VCaP (cell line): Measurements from ENCODE around the gene PAFAH1B2.

Experiments
- H3K27ac ChIP-seq: fragments of 450-650 bp; 2 replicates; pipeline ENCODE4 v1.5.1; 2017
- CTCF ChIP-seq: fragments of 450-650 bp; conservative IDR thresholded peaks from 2 replicates; pipeline ENCODE4 v1.5.1; 2017; ENCODE audit warnings: mild to moderate bottlenecking, moderate library complexity

The PAFAH1B2 gene

DNA sequence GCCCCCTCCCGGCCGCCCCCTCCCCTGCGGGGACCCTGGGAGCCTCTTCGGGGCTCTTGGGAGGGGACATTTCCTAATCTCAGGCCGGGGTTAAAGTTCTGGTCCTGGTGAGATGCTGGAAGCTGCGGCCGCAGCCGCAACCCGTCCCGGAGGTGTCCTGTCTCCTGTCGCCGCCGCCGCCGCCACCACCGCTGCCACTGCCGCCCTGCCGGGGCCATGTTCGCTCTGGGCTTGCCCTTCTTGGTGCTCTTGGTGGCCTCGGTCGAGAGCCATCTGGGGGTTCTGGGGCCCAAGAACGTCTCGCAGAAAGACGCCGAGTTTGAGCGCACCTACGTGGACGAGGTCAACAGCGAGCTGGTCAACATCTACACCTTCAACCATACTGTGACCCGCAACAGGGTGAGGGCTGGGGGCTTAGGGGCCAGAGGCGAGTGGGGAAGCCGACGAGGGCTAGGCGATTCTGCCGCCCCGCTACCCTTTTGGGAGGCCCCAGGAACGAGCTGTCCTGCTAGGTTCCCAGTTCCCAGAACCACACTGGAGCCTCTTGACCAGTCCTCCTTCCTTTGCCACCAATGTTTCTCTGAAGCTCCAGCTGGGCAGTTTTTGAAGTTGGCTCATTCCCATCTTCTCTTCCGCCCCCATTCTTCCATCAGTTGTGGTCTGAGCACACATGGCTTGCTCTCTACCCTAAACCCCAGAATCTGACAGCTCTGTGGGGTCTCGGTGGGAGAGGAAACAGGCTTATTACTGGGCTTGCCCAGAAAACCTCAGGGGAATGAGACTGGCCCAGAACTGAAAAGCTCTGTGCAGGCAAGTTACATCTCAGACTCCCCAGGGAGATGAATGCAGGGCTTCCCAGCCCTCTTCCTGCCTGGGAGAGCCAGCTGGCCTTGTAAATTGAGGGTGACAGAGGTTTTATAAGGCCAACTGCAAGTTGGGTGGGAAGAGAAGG is 35.2 kb downstream of the PAFAH1B2 start:
- no peak for TF ChIP-seq CTCF
- peak overlapping the region; percentile 87 for H3K27ac ChIP-seq

- H3K27ac ChIP-seq = peak overlapping the region; percentile 87
- TF ChIP-seq CTCF = no peak
These were observed 35.9 kb downstream of the PAFAH1B2 start for GRCh38 chr11:117180020-117180419.

- TF ChIP-seq CTCF = no peak; the same call in 1 of the 2 replicates
- peak overlapping the region; percentile 68; the same call in 1 of the 2 replicates for H3K27ac ChIP-seq
These were observed 36.8 kb downstream of the PAFAH1B2 start for GRCh38 chr11:117180661-117181585.

GRCh38 chr11:117181586-117182550 is 37.8 kb downstream of the PAFAH1B2 start:
- H3K27ac ChIP-seq = peak overlapping the region; percentile 68
- no peak; the same call in 1 of the 2 replicates for TF ChIP-seq CTCF

DNA sequence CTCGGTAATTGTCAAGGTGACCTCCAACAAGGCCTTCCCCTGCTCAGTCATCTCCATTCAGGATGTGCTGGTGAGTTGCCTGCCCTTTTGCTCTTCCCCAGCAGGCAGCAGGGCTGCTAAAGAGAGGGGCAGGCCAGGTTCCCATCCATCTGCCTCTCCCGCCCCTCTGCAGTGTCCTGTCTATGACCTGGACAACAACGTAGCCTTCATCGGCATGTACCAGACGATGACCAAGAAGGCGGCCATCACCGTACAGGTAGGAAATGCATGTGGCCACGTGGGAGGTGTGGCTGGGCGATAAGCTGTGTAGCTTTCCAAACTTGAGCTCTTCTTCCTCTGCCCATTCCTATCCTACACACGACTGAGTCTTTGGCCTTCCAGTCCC is 38.5 kb downstream of the PAFAH1B2 start:
- TF ChIP-seq CTCF = no peak
- H3K27ac ChIP-seq = peak overlapping the region; percentile 68

DNA sequence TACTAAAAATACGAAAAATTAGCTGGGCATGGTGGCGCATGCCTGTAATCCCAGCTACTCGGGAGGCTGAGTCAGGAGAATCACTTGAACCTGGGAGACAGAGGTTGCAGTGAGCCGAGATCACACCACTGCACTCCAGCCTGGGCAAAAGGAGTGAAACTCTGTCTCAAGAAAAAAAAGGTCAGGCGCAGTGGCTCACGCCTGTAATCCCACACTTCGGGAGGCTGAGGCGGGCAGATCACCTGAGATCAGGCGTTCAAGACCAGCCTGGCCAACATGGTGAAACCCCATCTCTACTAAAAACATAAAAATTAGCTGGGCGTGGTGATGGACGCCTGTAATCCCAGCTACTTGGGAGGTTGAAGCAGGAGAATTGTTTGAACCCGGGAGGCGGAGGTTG is 39.1 kb downstream of the PAFAH1B2 start:
- peak overlapping the region; percentile 68 for H3K27ac ChIP-seq

DNA sequence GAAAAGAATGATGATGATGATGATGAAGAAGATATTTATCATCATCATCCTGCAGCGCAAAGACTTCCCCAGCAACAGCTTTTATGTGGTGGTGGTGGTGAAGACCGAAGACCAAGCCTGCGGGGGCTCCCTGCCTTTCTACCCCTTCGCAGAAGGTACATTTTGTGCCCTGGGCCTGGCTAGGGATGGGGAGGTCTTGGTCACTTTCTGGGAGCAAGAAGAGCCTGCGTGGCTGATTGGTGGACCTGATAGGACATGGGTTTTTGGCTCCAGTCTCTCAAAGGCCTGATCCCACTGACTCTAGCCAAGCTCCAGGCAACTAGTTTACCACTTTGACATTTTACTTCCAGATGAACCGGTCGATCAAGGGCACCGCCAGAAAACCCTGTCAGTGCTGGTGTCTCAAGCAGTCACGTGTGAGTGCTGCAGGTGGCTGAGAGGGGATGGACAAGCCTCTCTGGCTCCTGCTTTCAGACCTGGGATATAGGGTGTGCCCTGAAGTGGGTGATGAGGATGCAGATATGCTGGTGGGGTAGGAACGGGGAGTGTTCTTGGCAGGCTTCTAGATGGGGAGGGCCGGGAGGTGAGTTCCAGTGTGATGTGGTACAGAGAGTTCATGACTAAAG is 39.8 kb downstream of the PAFAH1B2 start:
- TF ChIP-seq CTCF = no peak
- peak overlapping the region; percentile 68 for H3K27ac ChIP-seq
